GM12878 (cell line): Measurements from ENCODE around the gene RND2. TPM values are rescaled to one million over a fixed set of nuclear protein-coding genes. Genes with fewer than 3 reads are reported as not detected.
A peak's percentile ranks its signal among the peaks of the same experiment; 100 is the strongest.
"Not testable (repeated sequence)": the region's sequence is repeated elsewhere in the genome, so short reads cannot be mapped to it uniquely, and the experiment has no call there.

Source experiments
- ATAC-seq: fragments of 200-7000 bp; cut with Tn5 transposase; 3 replicates; pipeline ENCODE4 v1.9.1; 2020; ENCODE audit warnings: mild to moderate bottlenecking, moderate library complexity
- BruUV-seq: library from RNA; stranded (reverse); fragments of 400-500 nt; replicated peaks from 2 replicates; lab custom pipeline; 2021; lab: Mats Ljungman, UMichigan
- CTCF ChIA-PET: fragments of 300-600 bp; sonication (Branson Sonifier 250); formaldehyde crosslinking; extraction: SDS; loops from one replicate; lab custom pipeline; 2021; ENCODE audit warnings: inconsistent platforms; lab: Yijun Ruan, JAX
- POLR2A ChIA-PET: fragments of 350-600 bp; formaldehyde crosslinking; extraction: SDS; loops from one replicate; lab custom pipeline; 2021; ENCODE audit warnings: inconsistent platforms; lab: Charles Lee
- RAD21 ChIA-PET: fragments of 300-600 bp; sonication (Branson Sonifier 250); formaldehyde crosslinking; loops from one replicate; lab custom pipeline; 2023; ENCODE audit warnings: antibody characterized with exemption; ENCODE audit not compliant: unreplicated experiment; lab: Charles Lee
- SMC1A ChIA-PET: fragments of 300-600 bp; sonication (Branson Sonifier 250); formaldehyde crosslinking; loops from one replicate; lab custom pipeline; 2023; ENCODE audit not compliant: unreplicated experiment, uncharacterized antibody; lab: Charles Lee
- DNase-seq: peaks from one replicate; pipeline ENCODE4 v3.0.0-alpha.2; 2011; ENCODE audit warnings: low read depth, low spot score
- FAIRE-seq: peaks from 3 replicates; lab custom pipeline; 2011; peaks lifted over from hg19 to GRCh38; lab: Jason Lieb, UNC
- H2AFZ ChIP-seq: 2 replicates; pipeline ENCODE4 v1.6.0; 2011; ENCODE audit warnings: low read depth, low read length, control low read depth; ENCODE audit not compliant: control insufficient read depth
- H3K27ac ChIP-seq: 2 replicates; pipeline ENCODE4 v1.5.1; 2011; ENCODE audit warnings: control low read depth; ENCODE audit not compliant: control insufficient read depth, insufficient read depth
- H3K27me3 ChIP-seq, 2 experiments: replicated peaks in 1 of 2; 2 replicates each; pipeline versions ENCODE4 v1.6.0 to v1.6.1; 2011; ENCODE audit warnings: low read length in 1 of 2; ENCODE audit not compliant: control insufficient read depth in 2 of 2, insufficient read depth in 2 of 2
- H3K36me3 ChIP-seq, 2 experiments: 2 replicates each; pipeline ENCODE4 v1.5.1; 2011; ENCODE audit warnings: low read length in 1 of 2; ENCODE audit not compliant: control insufficient read depth in 2 of 2, insufficient read depth in 2 of 2
- H3K4me1 ChIP-seq: 2 replicates; pipeline ENCODE4 v1.6.1; 2011; ENCODE audit warnings: mild to moderate bottlenecking, low read length, moderate library complexity, mixed read lengths; ENCODE audit not compliant: control insufficient read depth, insufficient read depth
- H3K4me2 ChIP-seq: 2 replicates; pipeline ENCODE4 v1.6.0; 2011; ENCODE audit warnings: control low read depth; ENCODE audit not compliant: control insufficient read depth, insufficient read depth
- H3K4me3 ChIP-seq: fragments of 200-600 bp; sonication (generic); 2 replicates; pipeline ENCODE4 v1.5.1; 2016
- H3K79me2 ChIP-seq: 2 replicates; pipeline ENCODE4 v1.6.0; 2011; ENCODE audit warnings: low read length; ENCODE audit not compliant: control insufficient read depth, insufficient read depth
- H3K9ac ChIP-seq: 2 replicates; pipeline ENCODE4 v1.8.0; 2011; ENCODE audit warnings: low read length, control low read depth, mixed read lengths; ENCODE audit not compliant: control insufficient read depth, insufficient read depth
- H3K9me3 ChIP-seq: replicated peaks from 3 replicates; pipeline ENCODE4 v1.5.1; 2011; ENCODE audit warnings: mild to moderate bottlenecking, low read length; ENCODE audit not compliant: control insufficient read depth, insufficient read depth
- H4K20me1 ChIP-seq: 2 replicates; pipeline ENCODE4 v1.6.0; 2011; ENCODE audit not compliant: control insufficient read depth, insufficient read depth
- CBX3 ChIP-seq: fragments of 200-600 bp; sonication (generic); IDR thresholded peaks from 2 replicates; pipeline ENCODE4 v1.6.1; 2016; ENCODE audit warnings: low read depth, borderline replicate concordance
- CHD1 ChIP-seq: IDR thresholded peaks from 2 replicates; pipeline ENCODE4 v1.6.1; 2012; ENCODE audit warnings: low read depth, low read length, improper control_type of control experiment
- FOXM1 ChIP-seq: IDR thresholded peaks from 2 replicates; pipeline ENCODE4 v1.6.1; 2012; ENCODE audit warnings: low read depth, mild to moderate bottlenecking, inconsistent platforms, low read length, moderate library complexity
- GABPA ChIP-seq: IDR thresholded peaks from 2 replicates; pipeline ENCODE4 v1.6.1; 2014; ENCODE audit warnings: antibody characterized with exemption, low read depth, mild to moderate bottlenecking, inconsistent platforms
- JUNB ChIP-seq: IDR thresholded peaks from 2 replicates; pipeline ENCODE4 v1.6.1; 2016; ENCODE audit warnings: antibody characterized with exemption, mild to moderate bottlenecking
- MAX ChIP-seq: IDR thresholded peaks from 2 replicates; pipeline ENCODE4 v1.6.1; 2012; ENCODE audit warnings: low read depth, low read length, improper control_type of control experiment
- PKNOX1 ChIP-seq: fragments of 450-650 bp; IDR thresholded peaks from 2 replicates; pipeline ENCODE4 v1.6.1; 2016; ENCODE audit warnings: mild to moderate bottlenecking
- SMC3 ChIP-seq: IDR thresholded peaks from 2 replicates; pipeline ENCODE4 v1.6.1; 2011; ENCODE audit warnings: low read length, improper control_type of control experiment, borderline replicate concordance
- ZZZ3 ChIP-seq: IDR thresholded peaks from 2 replicates; pipeline ENCODE4 v1.6.1; 2011; ENCODE audit warnings: low read depth; ENCODE audit not compliant: control insufficient read depth, insufficient read length
- WGBS: methylation state at CpG from one replicate; pipeline ENCODE4 v1.1.6; 2016; ENCODE audit warnings: low lambda C conversion rate; ENCODE audit not compliant: insufficient replicate concordance, insufficient coverage; ENCODE audit errors: missing lambda C conversion rate; 5-methylcytosine and 5-hydroxymethylcytosine counted together
- in situ Hi-C: fragments of 300-500 bp; cut with MboI; formaldehyde crosslinking; loops from 9 replicates; pipeline ENCODE4 v1.14.3; 2018; ENCODE audit warnings: mixed read lengths
- intact Hi-C: fragments of 100-400 bp; cut with micrococcal nuclease; formaldehyde crosslinking; loops from one replicate; pipeline ENCODE4 v1.14.2; 2022; ENCODE audit not compliant: unreplicated experiment
- polyA plus RNA-seq, 11 experiments: library from polyadenylated mRNA; depleted of rRNA in 4 of 11; unstranded in 6 of 11; stranded (reverse) in 5 of 11; fragments of >200 nt; fragmentation: Nextera tagmentation in 4 of 11; fragmentation: Illumina TruSeq in 1 of 11; extraction: Ambion mirVana in 4 of 11; extraction: Trizol in 1 of 11; gene quantifications; 1 replicate in 1 of 11; 2 replicates in 10 of 11; pipeline versions ENCODE4 v1.2.1 to v1.2.3, GENCODE V29; 2011 to 2016; ENCODE audit warnings: inconsistent platforms in 2 of 11, missing spikeins in 2 of 11, low read depth in 1 of 11
- total RNA-seq, 4 experiments: library from RNA; depleted of rRNA in 3 of 4; stranded (reverse); fragments of >200 nt in 3 of 4; fragmentation: Illumina TruSeq in 1 of 4; extraction: Trizol in 1 of 4; gene quantifications; 2 replicates each; pipeline versions ENCODE4 v1.2.1 to v1.2.3, GENCODE V29; 2013 to 2021

RND2 gene
- total and polyA plus RNA-seq, 10 of the 15 experiments (the other 5 are each of a cell fraction or from before 2014, with no cell fraction given), result 0.01 to 0.05 (median 0.03) TPM; not detected in 6

- CTCF ChIA-PET, result interaction anchor here (0.8 to 4.8 kb wide), 15 partner anchors 8 to 805 kb away, joined by 3 to 66 read pairs (median 8); partner anchors contain the start of genes AOC2, BECN1, DHX8 and GHDC
- SMC1A ChIA-PET, result interaction anchor here (0.6 to 3.7 kb wide), 7 partner anchors 13 to 744 kb away, joined by 4 to 47 read pairs (median 5); partner anchors contain the start of gene PSME3
- Histone ChIP-seq H3K79me2 (peaks cover 26% of the 10 kb centered on the region), H3K4me1 (peaks cover 3% of the 10 kb centered on the region; the same call in 1 of the 2 replicates), H3K9ac (peak overlapping the region; percentile 99), H3K4me3 (peak overlapping the region; percentile 95), H3K27ac (peak overlapping the region; percentile 82), H4K20me1 (no peaks in the 10 kb centered on the region), H2AFZ (no peak overlapping the region), H3K27me3 (no peaks in the 10 kb centered on the region), H3K36me3 (peaks cover 8 to 19% of the 10 kb centered on the region in 2 experiments), H3K4me2 (peak overlapping the region; percentile 73), H3K9me3 (no peaks in the 10 kb centered on the region)
- POLR2A ChIA-PET, result interaction anchor here (0.6 to 2.6 kb wide), 6 partner anchors 8 to 314 kb away, joined by 3 to 21 read pairs (median 6); partner anchors contain the start of genes AARSD1, IFI35, PTGES3L and RUNDC1
- RAD21 ChIA-PET, result interaction anchor here (1.5 to 2.7 kb wide), 10 partner anchors 9 to 451 kb away, joined by 3 to 31 read pairs (median 7); partner anchors contain the start of genes IFI35, PSMC3IP and VPS25
- DNase-seq, result no peak
- FAIRE-seq, result no peak
- no TSS peak for BruUV-seq
- in situ Hi-C loops, result no loop called here
- TF ChIP-seq CHD1, result no peak
- TF ChIP-seq SMC3, result no peak
- no peak for TF ChIP-seq CBX3
- peak; percentile 2 for TF ChIP-seq ZZZ3
- TF ChIP-seq PKNOX1, result no peak
- no peak for TF ChIP-seq FOXM1
- TF ChIP-seq JUNB, result no peak
- TF ChIP-seq GABPA, result no peak
- no peak for TF ChIP-seq MAX
- ATAC-seq, result no peak
- intact Hi-C loops, result loop anchor here (2.0 to 10.0 kb wide), 2 partner anchors 34 to 154 kb away; partner anchors contain the start of genes AARSD1 and AOC2
- 2% methylated on average over 9 of the region's 10 CpGs for WGBS
Measured at GRCh38 chr17:42999003-42999525, 26.0 kb upstream of the RND2 start.

GRCh38 chr17:43000894-43001293 is 24.1 kb upstream of the RND2 start:
- peaks cover 8 to 19% of the 10 kb centered on the region in 2 experiments for H3K36me3 ChIP-seq
- RAD21 ChIA-PET, H2AFZ ChIP-seq, DNase-seq, H3K9ac ChIP-seq, H3K4me2 ChIP-seq, H3K4me3 ChIP-seq, ATAC-seq, intact Hi-C loops, H3K27me3 ChIP-seq, FAIRE-seq, H3K27ac ChIP-seq, H4K20me1 ChIP-seq, in situ Hi-C loops, H3K4me1 ChIP-seq, H3K9me3 ChIP-seq: not testable (repeated sequence)
- TSS peak; percentile 16 for BruUV-seq
- WGBS, result 97% methylated on average over 13 of the region's 13 CpGs
- SMC1A ChIA-PET, result interaction anchor here (0.6 kb wide), 1 partner anchor 61 kb away, joined by 3 read pairs; no protein-coding TSS in a partner anchor
- peaks cover 26% of the 10 kb centered on the region for H3K79me2 ChIP-seq
- CTCF ChIA-PET, result interaction anchor here (0.7 kb wide), 1 partner anchor 211 kb away, joined by 3 read pairs; no protein-coding TSS in a partner anchor
- POLR2A ChIA-PET, result interaction anchor here (0.6 kb wide), 1 partner anchor 17 kb away, joined by 3 read pairs; no protein-coding TSS in a partner anchor
